ENCODE data around the gene TJP2. TPM values are rescaled to one million over a fixed set of nuclear protein-coding genes. Genes with fewer than 3 reads are reported as not detected.
A peak's percentile ranks its signal among the peaks of the same experiment; 100 is the strongest.

Gene TJP2
- total RNA-seq, 1 donor from 2014 or later, result 39.6 TPM

DNA sequence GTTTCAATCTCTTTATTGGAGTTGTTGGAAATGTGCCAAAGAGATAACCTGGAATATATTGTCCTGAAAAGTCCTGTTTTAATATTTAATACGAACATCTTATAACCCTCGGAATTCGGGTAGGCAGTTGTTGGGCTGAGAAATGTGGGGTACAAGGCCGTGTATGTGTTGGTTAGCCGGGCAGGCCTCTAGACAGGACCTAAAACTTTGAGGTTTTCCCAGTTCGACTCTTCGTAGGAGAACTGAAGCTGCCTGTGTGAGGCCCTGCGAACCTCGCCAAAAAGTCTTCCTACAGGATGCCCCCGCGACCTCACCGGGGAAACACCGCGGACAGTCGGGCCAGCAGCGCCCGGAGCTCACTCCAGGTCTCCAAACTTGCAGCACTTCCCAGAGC is 583 bp upstream of the TJP2 start:
- peaks cover 10% of the 10 kb centered on the region for H4K20me1 ChIP-seq (ENCODE audit: insufficient read depth, low read length)
- H3K4me1 Mint-ChIP-seq (ENCODE audit: low read depth, unreplicated experiment), result peaks cover 37% of the 10 kb centered on the region
- peak overlapping the region; percentile 95 for H3K27ac ChIP-seq (ENCODE audit: low read depth, low read length)
- H3K36me3 ChIP-seq (ENCODE audit: insufficient read depth, low read length), result no peaks in the 10 kb centered on the region
- peak overlapping the region; percentile 90 for H3K4me3 ChIP-seq (ENCODE audit: insufficient read depth, low read depth, low read length)
- H3K9ac ChIP-seq (ENCODE audit: low read length), result peak overlapping the region; percentile 93
- H3K4me3 Mint-ChIP-seq (ENCODE audit: unreplicated experiment), result peak overlapping the region; percentile 84
- no peaks in the 10 kb centered on the region for H3K27me3 Mint-ChIP-seq (ENCODE audit: low read depth, unreplicated experiment)
- H2AFZ ChIP-seq (ENCODE audit: low read depth, low read length), result peak overlapping the region; percentile 43
- H3K9me3 Mint-ChIP-seq (ENCODE audit: unreplicated experiment), result no peaks in the 10 kb centered on the region
- FAIRE-seq (no peak), DNase-seq (ENCODE audit: low read depth) (no peak)
- H3K79me2 ChIP-seq (ENCODE audit: insufficient read depth, low read length), result peaks cover 30% of the 10 kb centered on the region
- peak overlapping the region; percentile 94 for H3K4me2 ChIP-seq (ENCODE audit: low read length)
- no peaks in the 10 kb centered on the region for H3K36me3 Mint-ChIP-seq (ENCODE audit: low read depth, unreplicated experiment)
- H3K4me1 ChIP-seq (ENCODE audit: insufficient read depth, low read length), result peaks cover 37% of the 10 kb centered on the region
- H3K27me3 ChIP-seq (ENCODE audit: insufficient read depth, low read length), result no peaks in the 10 kb centered on the region
- H3K9me3 ChIP-seq (ENCODE audit: insufficient read depth, low read depth, low read length), result no peaks in the 10 kb centered on the region
- TF ChIP-seq EZH2 (IDR thresholded peaks at IDR 0.05; ENCODE audit: insufficient read depth, low read length), result no peak
- TF ChIP-seq, protein P1, sequence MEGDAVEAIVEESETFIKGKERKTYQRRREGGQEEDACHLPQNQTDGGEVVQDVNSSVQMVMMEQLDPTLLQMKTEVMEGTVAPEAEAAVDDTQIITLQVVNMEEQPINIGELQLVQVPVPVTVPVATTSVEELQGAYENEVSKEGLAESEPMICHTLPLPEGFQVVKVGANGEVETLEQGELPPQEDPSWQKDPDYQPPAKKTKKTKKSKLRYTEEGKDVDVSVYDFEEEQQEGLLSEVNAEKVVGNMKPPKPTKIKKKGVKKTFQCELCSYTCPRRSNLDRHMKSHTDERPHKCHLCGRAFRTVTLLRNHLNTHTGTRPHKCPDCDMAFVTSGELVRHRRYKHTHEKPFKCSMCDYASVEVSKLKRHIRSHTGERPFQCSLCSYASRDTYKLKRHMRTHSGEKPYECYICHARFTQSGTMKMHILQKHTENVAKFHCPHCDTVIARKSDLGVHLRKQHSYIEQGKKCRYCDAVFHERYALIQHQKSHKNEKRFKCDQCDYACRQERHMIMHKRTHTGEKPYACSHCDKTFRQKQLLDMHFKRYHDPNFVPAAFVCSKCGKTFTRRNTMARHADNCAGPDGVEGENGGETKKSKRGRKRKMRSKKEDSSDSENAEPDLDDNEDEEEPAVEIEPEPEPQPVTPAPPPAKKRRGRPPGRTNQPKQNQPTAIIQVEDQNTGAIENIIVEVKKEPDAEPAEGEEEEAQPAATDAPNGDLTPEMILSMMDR (IDR thresholded peaks at IDR 0.05; ENCODE audit: insufficient read depth, low read depth, low read length), result no peak
- no peak overlapping the region for H3K27ac Mint-ChIP-seq (ENCODE audit: unreplicated experiment)

- Histone ChIP-seq H3K36me3 (ENCODE audit: insufficient read depth, low read length) (no peaks in the 10 kb centered on the region), H2AFZ (ENCODE audit: low read depth, low read length) (peak overlapping the region; percentile 74), H3K27ac (ENCODE audit: low read depth, low read length) (peak overlapping the region; percentile 95), H3K4me3 (ENCODE audit: insufficient read depth, low read depth, low read length) (peak overlapping the region; percentile 90), H3K4me1 (ENCODE audit: insufficient read depth, low read length) (peaks cover 46% of the 10 kb centered on the region), H3K27me3 (ENCODE audit: insufficient read depth, low read length) (no peaks in the 10 kb centered on the region), H3K9me3 (ENCODE audit: insufficient read depth, low read depth, low read length) (no peaks in the 10 kb centered on the region), H3K4me2 (ENCODE audit: low read length) (peak overlapping the region; percentile 94), H4K20me1 (ENCODE audit: insufficient read depth, low read length) (peaks cover 10% of the 10 kb centered on the region), H3K9ac (ENCODE audit: low read length) (peak overlapping the region; percentile 93), H3K79me2 (ENCODE audit: insufficient read depth, low read length) (peaks cover 35% of the 10 kb centered on the region)
- TF ChIP-seq EZH2 (IDR thresholded peaks at IDR 0.05; ENCODE audit: insufficient read depth, low read length), result no peak
- TF ChIP-seq, protein P1 (IDR thresholded peaks at IDR 0.05; ENCODE audit: insufficient read depth, low read depth, low read length), result no peak
- DNase-seq (ENCODE audit: low read depth) (peak; percentile 99), FAIRE-seq (peak; percentile 83)
- H3K4me1 Mint-ChIP-seq (ENCODE audit: low read depth, unreplicated experiment), result peaks cover 43% of the 10 kb centered on the region
- no peaks in the 10 kb centered on the region for H3K9me3 Mint-ChIP-seq (ENCODE audit: unreplicated experiment)
- peak overlapping the region; percentile 92 for H3K4me3 Mint-ChIP-seq (ENCODE audit: unreplicated experiment)
- no peaks in the 10 kb centered on the region for H3K36me3 Mint-ChIP-seq (ENCODE audit: low read depth, unreplicated experiment)
- no peaks in the 10 kb centered on the region for H3K27me3 Mint-ChIP-seq (ENCODE audit: low read depth, unreplicated experiment)
- H3K27ac Mint-ChIP-seq (ENCODE audit: unreplicated experiment), result peak overlapping the region; percentile 89
These were observed 763 bp downstream of the TJP2 start for GRCh38 chr9:69174616-69175463.

DNA sequence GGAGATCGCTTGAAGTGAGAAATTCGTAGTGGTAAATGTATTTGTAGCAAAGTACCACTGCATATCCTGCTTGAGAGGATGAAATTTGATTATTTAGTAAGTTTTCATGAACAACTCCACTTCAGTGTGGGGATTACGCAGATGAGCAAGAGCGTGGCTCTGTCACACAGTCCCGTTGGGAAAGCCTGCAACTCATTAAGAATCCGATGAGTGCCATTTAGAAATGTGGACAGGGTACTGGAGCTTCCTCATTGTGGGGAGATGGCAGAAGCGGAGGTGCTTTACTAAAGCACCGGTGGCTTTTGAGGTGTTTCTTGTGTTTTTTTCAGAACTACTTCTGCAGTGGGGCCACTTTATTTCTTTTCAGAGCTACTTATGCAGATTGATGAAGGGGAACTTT is 1.4 kb downstream of the TJP2 start:
- Histone ChIP-seq H3K4me3 (ENCODE audit: insufficient read depth, low read depth, low read length) (peak overlapping the region; percentile 90), H3K9me3 (ENCODE audit: insufficient read depth, low read depth, low read length) (no peaks in the 10 kb centered on the region), H3K36me3 (ENCODE audit: insufficient read depth, low read length) (no peaks in the 10 kb centered on the region), H3K27ac (ENCODE audit: low read depth, low read length) (peak overlapping the region; percentile 95), H3K27me3 (ENCODE audit: insufficient read depth, low read length) (no peaks in the 10 kb centered on the region), H3K79me2 (ENCODE audit: insufficient read depth, low read length) (peaks cover 41% of the 10 kb centered on the region), H3K9ac (ENCODE audit: low read length) (peak overlapping the region; percentile 93), H3K4me1 (ENCODE audit: insufficient read depth, low read length) (peaks cover 51% of the 10 kb centered on the region), H3K4me2 (ENCODE audit: low read length) (peak overlapping the region; percentile 94), H4K20me1 (ENCODE audit: insufficient read depth, low read length) (peaks cover 10% of the 10 kb centered on the region), H2AFZ (ENCODE audit: low read depth, low read length) (no peak overlapping the region)
- Mint-ChIP-seq H3K4me3 (ENCODE audit: unreplicated experiment) (peak overlapping the region; percentile 92), H3K27me3 (ENCODE audit: low read depth, unreplicated experiment) (no peaks in the 10 kb centered on the region), H3K4me1 (ENCODE audit: low read depth, unreplicated experiment) (peaks cover 50% of the 10 kb centered on the region), H3K36me3 (ENCODE audit: low read depth, unreplicated experiment) (no peaks in the 10 kb centered on the region), H3K9me3 (ENCODE audit: unreplicated experiment) (no peaks in the 10 kb centered on the region), H3K27ac (ENCODE audit: unreplicated experiment) (peak overlapping the region; percentile 89)
- no peak for TF ChIP-seq EZH2 (IDR thresholded peaks at IDR 0.05; ENCODE audit: insufficient read depth, low read length)
- TF ChIP-seq, protein P1 (IDR thresholded peaks at IDR 0.05; ENCODE audit: insufficient read depth, low read depth, low read length), result no peak
- DNase-seq (ENCODE audit: low read depth) (peak; percentile 40), FAIRE-seq (no peak)
